AG08395 (cell line): ENCODE data around the gene SPDYE8.
"Not testable (repeated sequence)": the region's sequence is repeated elsewhere in the genome, so short reads cannot be mapped to it uniquely, and the experiment has no call there.

Experiments used
- DNase-seq: peaks from one replicate; pipeline ENCODE4 v3.0.0; 2012; ENCODE audit warnings: mixed read lengths, low spot score

Gene SPDYE8

GRCh38 chr7:73029666-73030065 lies at the start of gene SPDYE8:
Gene SPDYE8, minus strand, starts transcription at chr7:73029766. Its CDS starts 1,800 bp downstream, at chr7:73027966.
- not testable (repeated sequence) for DNase-seq

GRCh38 chr7:73057811-73058210 lies 28.2 kb upstream of the SPDYE8 start, which contains the start of gene SPDYE11:
Gene SPDYE11, minus strand, starts transcription at chr7:73057911. Its CDS starts 1,800 bp downstream, at chr7:73056111.
- not testable (repeated sequence) for DNase-seq

DNA sequence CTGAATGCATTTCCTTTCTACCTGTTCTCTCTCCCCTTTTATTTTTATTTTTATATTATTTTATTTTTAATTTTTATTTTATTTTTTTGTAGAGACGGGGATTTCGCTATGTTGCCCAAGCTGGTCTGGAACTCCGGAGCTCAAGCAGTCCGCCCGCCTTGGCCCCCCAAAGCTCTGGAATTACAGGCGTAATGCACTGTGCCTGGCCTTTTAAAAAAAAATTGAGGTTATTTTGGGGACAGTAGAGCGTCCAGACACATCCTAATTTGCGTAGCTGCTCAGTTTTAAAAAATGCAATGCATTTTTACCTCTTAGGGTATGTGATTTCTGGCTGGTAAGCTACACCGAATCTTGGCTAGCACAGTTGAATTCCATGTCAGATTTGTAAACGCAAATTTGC lies 23.1 kb downstream of the SPDYE8 start:
- not testable (repeated sequence) for DNase-seq

- DNase-seq = not testable (repeated sequence)
Measured at GRCh38 chr7:73005693-73006447, 23.7 kb downstream of the SPDYE8 start.

- not testable (repeated sequence) for DNase-seq
Measured at GRCh38 chr7:73005356-73005692, 24.2 kb downstream of the SPDYE8 start.

DNA sequence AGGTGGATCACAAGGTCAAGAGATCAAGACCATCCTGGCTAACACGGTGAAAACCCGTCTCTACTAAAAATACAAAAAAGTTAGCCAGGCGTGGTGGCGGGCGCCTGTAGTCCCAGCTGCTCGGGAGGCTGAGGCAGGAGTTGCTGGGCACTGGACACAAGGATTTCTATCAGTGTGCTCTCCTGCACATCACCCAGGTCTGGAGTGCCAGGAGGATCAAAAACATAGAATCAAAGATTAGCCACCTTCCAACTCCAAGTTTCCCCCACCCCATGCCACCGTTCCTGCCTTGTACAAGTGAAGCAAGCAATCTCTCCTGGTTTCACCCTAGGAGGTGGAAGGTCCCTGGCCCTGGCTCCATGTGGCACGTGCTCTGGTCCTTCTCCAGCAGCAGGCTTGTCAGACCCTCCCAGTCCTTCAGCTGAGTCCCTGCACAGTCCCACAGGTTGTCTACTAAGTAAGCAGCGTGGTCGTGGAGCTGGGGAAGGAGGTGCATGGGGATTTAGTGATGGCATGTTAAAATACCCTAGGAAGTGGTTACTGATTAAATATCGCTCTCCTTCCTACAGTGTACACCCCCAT lies 31.6 kb downstream of the SPDYE8 start:
- DNase-seq = not testable (repeated sequence)

DNA sequence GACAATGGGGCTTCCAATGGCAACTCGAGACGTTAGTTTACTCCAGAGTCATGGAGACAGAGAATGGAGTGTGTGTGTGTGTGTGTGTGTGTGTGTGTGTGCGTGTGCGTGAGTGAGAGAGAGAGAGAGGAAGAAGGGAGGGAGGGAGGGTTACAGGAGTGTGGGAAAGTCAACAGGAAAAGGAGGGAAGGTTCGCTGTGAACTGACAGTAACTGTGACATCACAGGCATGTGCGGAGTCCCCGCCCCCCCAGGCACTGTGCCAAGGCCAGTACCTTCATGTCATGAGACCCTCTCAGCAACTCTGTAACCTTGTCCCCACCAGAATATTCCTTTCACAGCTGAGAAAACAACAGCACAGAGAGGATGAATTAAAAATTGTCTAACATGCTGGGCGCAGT lies 32.1 kb downstream of the SPDYE8 start:
- not testable (repeated sequence) for DNase-seq

DNA sequence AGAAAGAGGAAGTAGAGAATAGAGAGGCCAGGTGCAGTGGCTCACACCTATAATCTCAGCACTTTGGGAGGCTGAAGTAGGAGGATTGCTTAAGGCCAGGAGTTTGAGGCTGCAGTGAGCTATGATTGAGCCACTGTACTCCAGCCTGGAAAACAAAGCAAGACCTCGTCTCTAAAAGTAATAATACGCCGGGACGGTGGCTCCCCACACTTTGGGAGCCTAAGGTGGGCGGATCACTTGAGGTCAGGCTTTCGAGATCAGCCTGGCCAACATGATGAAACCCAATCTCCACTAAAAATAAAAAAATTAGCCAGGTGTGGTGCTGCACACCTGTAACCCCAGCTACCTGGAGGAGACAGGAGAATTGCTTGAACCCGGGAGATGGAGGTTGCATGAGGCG lies 34.1 kb downstream of the SPDYE8 start:
- DNase-seq = not testable (repeated sequence)

GRCh38 chr7:72990146-72990913 lies 39.2 kb downstream of the SPDYE8 start:
- not testable (repeated sequence) for DNase-seq

GRCh38 chr7:72982084-72982483 lies 47.5 kb downstream of the SPDYE8 start:
- DNase-seq = not testable (repeated sequence)

GRCh38 chr7:72980382-72980781 lies 49.2 kb downstream of the SPDYE8 start:
- DNase-seq = not testable (repeated sequence)

- not testable (repeated sequence) for DNase-seq
Measured at GRCh38 chr7:72976434-72976833, 53.1 kb downstream of the SPDYE8 start.

DNA sequence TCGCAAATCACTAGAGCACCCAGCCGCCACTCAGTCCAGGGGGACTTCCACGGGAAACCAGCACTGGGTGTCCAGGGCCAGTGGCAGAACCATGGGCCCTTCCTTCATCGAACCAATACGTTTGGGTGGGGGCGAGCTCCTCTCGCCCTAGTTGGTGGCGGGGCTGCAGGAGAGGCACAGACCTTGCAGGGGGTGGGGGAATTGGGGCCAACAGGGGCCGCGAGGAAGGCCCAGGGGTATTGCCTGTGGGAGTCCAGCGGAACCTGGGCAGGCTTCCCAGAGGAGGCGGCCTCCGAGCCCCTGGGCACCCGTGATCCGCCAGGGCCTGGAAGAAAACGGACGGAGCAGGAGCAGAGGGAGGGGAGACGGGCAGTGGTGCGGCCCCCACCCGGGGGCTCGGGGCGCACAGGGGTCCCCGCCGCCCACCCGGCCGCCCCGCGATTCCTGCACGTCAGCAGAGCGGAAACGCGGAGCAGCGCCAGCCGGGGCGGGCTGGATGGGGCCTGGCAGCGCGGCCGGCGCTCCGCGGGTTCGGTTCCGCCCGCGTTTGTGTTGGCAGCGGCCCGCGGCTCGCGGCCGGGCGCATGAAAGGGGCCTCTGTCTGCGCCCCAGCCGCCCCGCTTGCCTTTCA lies 53.8 kb downstream of the SPDYE8 start:
- DNase-seq = not testable (repeated sequence)

GRCh38 chr7:72974781-72975180 lies 54.8 kb downstream of the SPDYE8 start:
- not testable (repeated sequence) for DNase-seq

DNA sequence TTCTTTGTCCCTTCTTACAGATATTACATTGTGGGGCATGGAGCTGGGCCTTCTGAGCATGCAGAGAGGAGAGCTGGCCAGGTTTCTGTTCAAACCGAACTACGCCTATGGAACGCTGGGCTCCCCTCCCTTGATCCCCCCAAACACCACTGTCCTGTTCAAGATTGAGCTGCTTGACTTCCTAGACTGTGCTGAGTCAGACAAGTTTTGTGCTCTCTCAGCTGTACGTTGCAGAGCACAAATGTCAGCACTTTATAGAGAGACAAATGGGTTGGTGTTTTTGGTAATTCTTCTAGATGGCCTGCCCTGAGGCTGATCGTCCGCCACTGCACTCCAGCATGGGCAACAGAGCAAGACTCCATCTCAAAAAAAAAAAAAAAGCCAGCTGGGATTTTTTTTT lies 58.1 kb downstream of the SPDYE8 start:
- not testable (repeated sequence) for DNase-seq
